ENCODE results near the gene DHRS7B. TPM values are rescaled to one million over a fixed set of nuclear protein-coding genes. Genes with fewer than 3 reads are reported as not detected.
A peak's percentile ranks its signal among the peaks of the same experiment; 100 is the strongest.
"Not testable (repeated sequence)": the region's sequence is repeated elsewhere in the genome, so short reads cannot be mapped to it uniquely, and the experiment has no call there.

The DHRS7B gene
- total RNA-seq (34.2 and 42.6 TPM in 2 replicates), polyA plus RNA-seq (40.0 and 41.0 TPM in 2 replicates)

- peak; percentile 6 for TF ChIP-seq CTCF (IDR thresholded peaks at IDR 0.05; ENCODE audit: low read depth, low read length)
- H3K27ac ChIP-seq = peak within 1 kb of the TSS; percentile 94
- H3K27me3 ChIP-seq = no peaks in the 10 kb centered on the region
- peak; percentile 91 to 98 for DNase-seq (ENCODE audit: low read depth in 1 of 2, low spot score in 1 of 2)
- peaks cover 10% of the 10 kb centered on the region for H3K4me1 ChIP-seq (ENCODE audit: low read depth)
- no peaks in the 10 kb centered on the region for H3K36me3 ChIP-seq
- H3K9me3 ChIP-seq (ENCODE audit: low read depth) = no peaks in the 10 kb centered on the region
- H3K4me3 ChIP-seq = peak within 1 kb of the TSS; percentile 77
Observed at GRCh38 chr17:21126645-21127508, at the start of gene DHRS7B. DHRS7B (plus strand) TSS chr17:21126964; CDS start chr17:21126972, 8 bp downstream.

- TF ChIP-seq CTCF (IDR thresholded peaks at IDR 0.05; ENCODE audit: low read depth, low read length) = no peak
- no peaks in the 10 kb centered on the region for H3K4me1 ChIP-seq (ENCODE audit: low read depth)
- H3K27ac ChIP-seq = no peak overlapping the region
- H3K27me3 ChIP-seq = no peaks in the 10 kb centered on the region
- H3K9me3 ChIP-seq (ENCODE audit: low read depth) = no peaks in the 10 kb centered on the region
- DNase-seq (ENCODE audit: low read depth in 1 of 2, low spot score in 1 of 2) = no peak
- H3K4me3 ChIP-seq = no peak overlapping the region
- H3K36me3 ChIP-seq = no peaks in the 10 kb centered on the region
Observed at GRCh38 chr17:21077281-21077680, 49.5 kb upstream of the DHRS7B start.

GRCh38 chr17:21078016-21078780, 48.6 kb upstream of the DHRS7B start:
- TF ChIP-seq CTCF (IDR thresholded peaks at IDR 0.05; ENCODE audit: low read depth, low read length) = no peak
- no peaks in the 10 kb centered on the region for H3K9me3 ChIP-seq (ENCODE audit: low read depth)
- H3K27ac ChIP-seq = no peak overlapping the region

GRCh38 chr17:21079196-21079595, 47.6 kb upstream of the DHRS7B start:
- Histone ChIP-seq H3K4me1 (ENCODE audit: low read depth) (no peaks in the 10 kb centered on the region), H3K4me3 (no peak overlapping the region), H3K36me3 (no peaks in the 10 kb centered on the region), H3K27ac (no peak overlapping the region), H3K9me3 (ENCODE audit: low read depth) (no peaks in the 10 kb centered on the region), H3K27me3 (no peaks in the 10 kb centered on the region)
- DNase-seq (ENCODE audit: low read depth in 1 of 2, low spot score in 1 of 2) = no peak
- TF ChIP-seq CTCF (IDR thresholded peaks at IDR 0.05; ENCODE audit: low read depth, low read length) = no peak

More at GRCh38 chr17:21078016-21078780, 48.6 kb upstream of the DHRS7B start:
- no peaks in the 10 kb centered on the region for H3K27me3 ChIP-seq
- H3K36me3 ChIP-seq = no peaks in the 10 kb centered on the region
- H3K4me1 ChIP-seq (ENCODE audit: low read depth) = no peaks in the 10 kb centered on the region
- no peak for DNase-seq (ENCODE audit: low read depth in 1 of 2, low spot score in 1 of 2)
- H3K4me3 ChIP-seq = no peak overlapping the region

GRCh38 chr17:21082001-21082436, 44.7 kb upstream of the DHRS7B start:
- no peak overlapping the region for H3K4me3 ChIP-seq
- no peak for DNase-seq (ENCODE audit: low read depth in 1 of 2, low spot score in 1 of 2)
- no peak overlapping the region for H3K27ac ChIP-seq
- TF ChIP-seq CTCF (IDR thresholded peaks at IDR 0.05; ENCODE audit: low read depth, low read length) = no peak
- H3K4me1 ChIP-seq (ENCODE audit: low read depth) = no peaks in the 10 kb centered on the region
- H3K36me3 ChIP-seq = no peaks in the 10 kb centered on the region
- no peaks in the 10 kb centered on the region for H3K9me3 ChIP-seq (ENCODE audit: low read depth)
- no peaks in the 10 kb centered on the region for H3K27me3 ChIP-seq

- H3K9me3 ChIP-seq (ENCODE audit: low read depth); DNase-seq (ENCODE audit: low read depth in 1 of 2, low spot score in 1 of 2); H3K27ac ChIP-seq; H3K27me3 ChIP-seq; H3K4me1 ChIP-seq (ENCODE audit: low read depth); H3K36me3 ChIP-seq; H3K4me3 ChIP-seq: not testable (repeated sequence)
Observed at GRCh38 chr17:21085280-21085679, 41.5 kb upstream of the DHRS7B start.
